ENCODE data around the gene PPP2R3A.

Gene PPP2R3A

DNA sequence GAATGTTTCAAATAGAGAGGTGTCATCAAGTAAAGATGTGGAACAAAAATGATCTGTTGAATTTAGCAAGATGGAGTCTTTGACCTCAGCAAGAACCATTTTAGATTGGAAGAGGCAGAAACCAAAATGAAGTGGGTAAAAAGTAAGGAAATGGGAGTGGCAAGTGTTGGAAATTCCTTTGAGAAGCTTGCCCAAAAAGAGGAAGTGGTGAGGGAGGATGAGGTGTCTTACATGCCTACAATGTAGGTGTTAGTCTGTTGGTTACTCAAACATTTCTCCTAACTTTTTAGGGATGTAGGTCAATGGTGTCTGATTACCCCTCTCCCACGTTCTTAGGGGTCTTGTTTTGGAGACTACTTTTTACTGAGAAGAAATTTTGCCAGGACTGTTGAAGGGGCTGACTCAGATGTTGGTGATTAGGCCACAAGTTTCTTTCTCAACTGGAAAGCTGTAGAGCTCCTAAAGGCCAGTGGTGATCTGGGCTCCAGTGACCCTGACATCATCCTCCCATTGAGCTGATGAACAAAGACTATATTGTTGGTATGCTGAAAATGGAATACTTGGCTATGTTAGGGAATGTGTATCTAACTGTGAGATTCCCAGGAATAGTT lies 5.1 kb downstream of the PPP2R3A start:
- DNase-seq: no peak

DNA sequence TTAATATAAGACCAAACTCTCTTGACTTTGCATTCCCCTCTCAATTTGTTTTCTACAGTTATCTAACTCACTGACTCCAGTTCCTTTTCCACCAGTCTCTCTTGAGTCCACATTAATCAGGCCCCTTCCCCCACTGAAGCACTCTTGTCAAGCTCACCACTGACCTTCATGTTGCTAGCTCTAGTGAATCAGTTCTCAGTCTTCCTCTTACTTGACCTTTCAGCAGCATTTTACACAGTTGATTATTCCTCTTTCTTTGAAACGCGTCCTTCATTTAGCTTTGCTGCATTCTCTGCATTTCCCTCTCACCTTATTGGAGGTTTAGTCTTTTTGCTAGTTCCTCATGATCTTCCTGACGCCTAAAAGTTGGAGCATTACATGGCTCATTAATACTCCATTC lies 8.3 kb downstream of the PPP2R3A start:
- no peak for DNase-seq

DNA sequence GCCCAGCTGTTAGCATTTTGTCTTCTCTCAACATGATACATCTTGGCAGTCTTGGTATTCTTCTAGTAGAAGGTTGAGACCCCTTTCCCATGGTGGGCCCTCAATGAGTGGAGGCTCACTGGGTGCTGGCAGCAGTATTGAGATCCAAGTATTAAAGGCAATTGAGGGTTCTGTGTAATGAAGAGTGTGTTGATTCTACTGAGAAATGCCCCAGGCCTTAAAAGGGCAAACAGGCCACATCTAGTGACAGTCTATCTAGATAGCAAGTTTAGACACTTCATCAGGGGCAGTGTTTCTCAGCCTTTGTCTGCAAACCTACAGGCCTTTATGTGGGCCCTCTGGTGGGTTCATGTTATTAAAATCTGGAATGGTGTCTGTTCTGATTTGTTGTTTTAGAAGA lies 9.5 kb downstream of the PPP2R3A start:
- no peak for DNase-seq

DNA sequence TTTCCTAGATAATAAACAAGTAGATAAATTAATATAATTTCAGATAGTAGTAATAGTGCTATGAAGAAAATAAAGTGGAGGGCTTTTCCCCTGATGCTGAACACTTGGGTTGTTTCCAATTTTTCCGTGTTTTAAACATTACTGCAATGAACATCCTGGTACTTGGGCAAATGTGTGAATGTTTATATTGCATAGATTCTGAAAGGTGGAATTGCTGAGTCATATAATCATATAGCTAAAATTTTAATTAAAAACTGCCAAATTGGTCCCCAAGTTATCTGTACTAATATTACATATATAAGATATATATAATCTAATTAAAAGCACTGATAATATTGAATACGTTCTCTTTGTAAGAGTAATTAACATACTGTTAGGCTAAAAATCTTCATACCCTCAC lies 10.0 kb downstream of the PPP2R3A start:
- DNase-seq: no peak

DNA sequence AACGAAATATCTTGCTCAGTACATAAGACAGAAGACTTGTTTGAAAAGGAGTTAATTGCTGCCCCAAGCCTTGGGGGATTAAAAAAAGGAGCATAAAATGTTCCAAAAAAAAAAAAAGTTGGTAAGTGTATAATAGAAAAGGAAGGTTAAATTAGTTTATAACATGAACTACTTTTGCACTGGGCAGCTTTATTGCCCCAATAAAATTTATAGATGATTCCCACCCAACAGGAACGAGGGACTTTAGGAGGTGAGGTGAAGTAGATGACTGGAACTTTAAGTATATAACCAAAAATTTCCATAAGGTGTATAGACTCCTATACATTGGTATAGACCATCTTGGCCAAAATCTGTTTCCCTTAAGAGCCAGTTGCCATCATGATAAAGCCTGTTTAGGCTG lies 14.8 kb downstream of the PPP2R3A start:
- no peak for DNase-seq

DNA sequence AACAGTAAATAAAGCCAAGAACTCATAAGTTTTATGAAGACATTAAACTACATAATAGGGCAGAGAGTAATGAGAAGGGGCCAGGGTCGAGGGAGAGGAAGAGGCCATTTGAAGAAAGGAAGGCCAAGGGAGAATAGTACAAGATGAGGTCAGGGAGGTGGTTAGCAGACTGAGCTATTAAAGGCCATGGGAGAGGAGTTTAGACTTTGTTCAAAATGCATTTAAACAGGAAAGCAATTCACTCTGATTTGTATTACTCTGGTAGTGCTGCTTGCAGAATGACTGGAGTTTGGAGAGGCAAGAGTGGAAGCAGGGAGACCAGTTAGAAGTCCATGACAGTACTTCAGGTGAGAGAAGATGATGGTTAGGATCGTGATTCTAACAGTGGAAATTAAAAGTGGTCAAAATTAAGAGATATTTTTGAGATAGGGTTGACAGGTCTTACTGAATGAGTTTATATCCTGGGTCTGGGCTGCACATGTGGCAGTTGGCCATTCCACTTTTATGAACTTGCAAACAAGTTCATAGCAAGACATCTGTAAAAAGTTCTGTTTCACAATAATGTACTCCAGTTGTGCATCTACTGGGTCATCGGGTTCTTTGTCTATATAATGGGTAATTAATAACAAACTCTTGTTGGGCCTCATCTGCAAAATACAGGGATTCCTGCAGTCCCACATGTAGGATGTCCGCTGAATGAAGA lies 16.3 kb downstream of the PPP2R3A start:
- no peak for DNase-seq

DNA sequence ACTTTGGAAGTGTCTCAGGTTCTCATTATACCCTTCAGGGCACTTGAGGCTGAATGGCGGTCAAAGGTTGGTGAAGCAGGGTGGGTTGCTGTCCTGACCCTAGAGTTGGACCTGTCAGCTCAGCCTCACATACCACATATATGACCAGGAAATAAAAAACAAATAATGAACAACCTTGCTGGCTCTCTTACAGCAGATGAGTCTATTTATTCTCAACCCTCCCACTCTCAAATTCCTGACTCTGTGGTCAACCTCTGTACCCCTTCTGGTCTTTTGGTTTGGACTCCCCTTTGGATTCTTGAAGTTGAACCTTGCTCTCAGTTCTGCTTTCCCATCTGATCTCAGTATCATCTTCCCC lies 16.9 kb downstream of the PPP2R3A start:
- DNase-seq: no peak

DNA sequence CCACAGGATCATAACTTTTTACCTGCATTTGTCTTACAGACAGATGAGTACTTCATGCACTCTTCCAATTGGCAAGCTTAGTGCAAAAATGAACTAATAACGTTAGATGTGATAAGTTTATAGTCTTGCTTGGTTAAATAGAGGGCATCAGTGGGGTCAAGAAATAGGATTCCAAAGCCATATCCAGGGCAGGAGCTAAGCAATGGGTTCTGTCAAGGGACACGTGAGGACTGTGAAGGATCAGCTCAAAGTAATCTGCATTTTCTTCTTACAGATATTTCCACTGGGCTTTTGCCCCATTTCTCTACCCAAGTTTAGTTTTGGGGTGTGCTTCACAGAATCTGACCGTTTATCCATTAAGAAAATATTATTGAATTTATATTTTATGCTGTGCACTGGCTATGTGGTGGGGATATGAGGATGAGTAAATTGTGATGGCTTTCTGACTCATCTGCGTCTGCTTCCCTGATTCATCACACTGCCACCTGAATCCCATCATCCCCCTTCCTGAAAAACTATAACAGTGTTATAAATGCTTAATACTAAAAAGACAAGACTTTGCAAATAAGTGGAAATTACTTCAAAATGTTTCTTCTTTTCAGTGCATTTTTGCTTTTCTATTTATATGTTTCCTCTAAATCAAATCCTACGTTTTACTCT lies 17.5 kb downstream of the PPP2R3A start:
- DNase-seq: peak; percentile 59

DNA sequence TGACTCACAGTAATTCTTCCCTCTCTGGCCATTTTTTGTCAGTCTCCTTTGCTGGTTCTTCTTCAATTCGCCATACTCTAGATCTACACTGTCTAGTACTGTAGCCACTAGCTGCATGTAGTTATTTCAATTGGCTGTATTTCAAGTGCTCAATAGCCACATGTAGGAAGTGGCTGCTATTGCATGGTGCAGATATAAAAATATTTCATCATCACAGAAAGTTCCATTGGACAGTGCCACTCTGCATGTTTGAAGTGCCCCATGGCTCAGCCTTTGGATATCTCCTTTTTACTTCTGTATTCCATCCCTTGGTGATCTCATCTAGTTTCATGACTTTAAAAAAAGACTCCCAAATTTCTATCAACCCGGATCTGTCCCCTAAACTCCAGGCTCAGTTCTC lies 22.1 kb downstream of the PPP2R3A start:
- no peak for DNase-seq

DNA sequence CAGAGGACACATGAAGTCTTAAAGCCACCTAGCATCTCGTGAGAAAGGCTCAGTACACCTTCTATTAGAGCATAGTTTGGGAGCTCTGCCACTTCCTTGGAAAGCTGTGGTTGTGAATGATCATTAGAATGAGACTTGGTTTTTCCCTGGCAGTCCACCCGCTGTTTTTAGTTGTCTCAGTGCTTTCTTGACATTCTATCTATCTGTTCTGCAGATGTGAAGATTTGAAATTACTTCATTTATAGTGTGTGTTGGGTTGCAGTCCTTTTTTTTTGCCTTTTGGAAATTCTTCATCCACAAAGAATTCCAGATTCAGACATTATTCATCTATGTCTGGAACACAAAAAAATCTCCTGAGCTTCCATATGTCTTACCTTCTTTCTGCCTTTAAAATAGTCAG lies 23.7 kb downstream of the PPP2R3A start:
- peak; percentile 74 for DNase-seq

DNA sequence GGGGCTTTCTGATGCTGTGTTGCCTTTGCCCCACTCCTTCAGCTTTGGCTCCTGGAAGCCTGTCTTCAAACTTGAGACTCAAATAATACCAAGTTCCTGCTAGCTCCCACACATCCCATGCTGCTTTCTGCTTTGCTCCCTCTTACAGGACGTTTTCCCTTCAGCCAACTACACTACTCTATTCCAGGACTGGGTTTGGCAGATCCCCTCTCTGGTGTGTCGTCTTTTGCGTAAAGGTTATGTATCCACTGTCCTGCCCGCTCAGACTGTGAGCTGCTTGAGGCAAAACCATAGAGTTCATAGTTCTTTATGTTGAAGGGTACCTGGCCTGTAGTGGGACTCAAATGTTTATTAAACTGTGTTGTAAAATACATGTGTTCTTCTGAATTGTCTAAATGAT lies 25.4 kb downstream of the PPP2R3A start:
- DNase-seq: no peak

DNA sequence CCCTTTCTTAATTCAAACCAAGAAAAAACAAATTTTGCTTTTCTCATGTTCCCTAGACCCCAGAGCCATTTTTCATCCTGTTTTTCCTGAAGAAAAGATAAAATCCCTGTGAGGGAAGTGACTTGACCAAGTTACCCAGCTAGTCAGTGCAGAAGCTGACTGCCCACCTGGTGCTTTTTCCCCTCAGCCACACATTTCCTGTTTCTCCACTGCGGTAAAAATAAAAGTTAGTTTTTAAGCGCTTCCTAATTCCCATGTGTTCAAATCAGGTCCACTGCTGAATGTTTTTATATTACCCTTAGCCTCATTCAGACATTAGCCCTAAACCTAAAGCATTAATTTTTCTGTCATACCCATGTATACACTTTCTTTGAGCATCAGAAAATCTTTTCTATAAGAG lies 26.1 kb downstream of the PPP2R3A start:
- DNase-seq: no peak

DNA sequence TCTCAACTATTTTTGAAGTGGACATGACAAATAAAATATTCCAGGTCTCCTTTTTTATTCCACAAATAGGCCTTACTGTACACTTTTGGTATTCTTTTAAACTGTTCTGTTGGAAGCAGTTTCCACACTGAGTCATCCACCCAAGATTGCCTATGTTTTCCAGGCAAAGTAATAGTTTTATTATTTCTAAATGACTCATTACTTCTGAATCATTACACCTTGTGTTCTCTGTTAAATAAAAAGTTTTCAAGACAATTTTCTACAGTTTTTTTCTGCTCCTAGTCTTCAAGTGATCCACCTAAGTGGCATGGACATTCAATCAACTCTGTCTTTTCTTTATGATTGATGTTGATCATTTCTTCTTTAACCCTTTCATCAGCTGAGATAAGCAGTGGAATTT lies 26.5 kb downstream of the PPP2R3A start:
- DNase-seq: peak; percentile 82

DNA sequence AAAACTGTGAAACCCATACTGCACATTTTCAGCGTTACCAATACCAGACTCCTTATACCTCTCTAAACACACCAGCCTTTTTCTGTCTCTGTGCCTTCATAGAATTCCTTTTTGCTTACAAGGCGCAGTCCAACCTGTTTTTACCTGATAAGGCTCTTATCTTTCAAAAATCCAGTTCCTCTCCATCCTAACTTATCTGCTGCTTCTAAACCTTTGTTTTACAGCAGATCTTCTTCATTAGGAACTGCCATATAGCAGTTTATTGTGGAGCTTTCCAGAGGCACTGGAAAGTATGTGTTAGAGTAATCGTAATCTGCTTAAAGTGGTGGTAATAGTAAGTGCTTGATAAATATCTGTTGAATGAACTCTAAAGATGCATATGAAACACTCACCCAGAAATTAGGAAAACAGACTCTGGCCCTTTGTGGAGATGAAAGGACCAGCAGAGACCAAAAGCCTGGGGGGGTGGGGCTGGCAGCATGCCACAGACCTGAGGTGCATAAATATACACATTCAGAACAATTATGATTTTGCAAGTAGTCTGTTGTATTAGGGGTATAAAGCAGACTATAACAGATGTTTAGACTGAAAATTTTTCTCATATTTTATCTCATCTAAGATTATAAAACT lies 29.3 kb downstream of the PPP2R3A start:
- DNase-seq: no peak

DNA sequence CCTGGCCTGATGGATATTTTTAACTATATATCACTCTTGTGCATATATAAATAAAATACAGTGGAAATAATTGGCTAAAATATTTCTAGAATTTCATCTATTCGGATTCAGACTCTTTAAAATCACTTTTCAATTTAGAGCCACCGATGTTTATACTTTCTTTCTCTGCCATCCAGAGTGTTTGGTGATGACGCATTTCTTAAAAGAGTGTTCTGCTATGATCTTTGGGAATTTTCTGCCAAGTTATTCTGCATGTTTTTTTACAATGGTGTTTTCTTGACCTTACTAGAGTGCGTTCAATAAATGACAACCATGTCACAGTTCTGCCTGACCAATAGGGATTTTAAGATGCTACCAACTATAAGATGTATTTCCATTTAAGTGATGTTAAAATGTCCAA lies 30.2 kb downstream of the PPP2R3A start:
- DNase-seq: no peak

DNA sequence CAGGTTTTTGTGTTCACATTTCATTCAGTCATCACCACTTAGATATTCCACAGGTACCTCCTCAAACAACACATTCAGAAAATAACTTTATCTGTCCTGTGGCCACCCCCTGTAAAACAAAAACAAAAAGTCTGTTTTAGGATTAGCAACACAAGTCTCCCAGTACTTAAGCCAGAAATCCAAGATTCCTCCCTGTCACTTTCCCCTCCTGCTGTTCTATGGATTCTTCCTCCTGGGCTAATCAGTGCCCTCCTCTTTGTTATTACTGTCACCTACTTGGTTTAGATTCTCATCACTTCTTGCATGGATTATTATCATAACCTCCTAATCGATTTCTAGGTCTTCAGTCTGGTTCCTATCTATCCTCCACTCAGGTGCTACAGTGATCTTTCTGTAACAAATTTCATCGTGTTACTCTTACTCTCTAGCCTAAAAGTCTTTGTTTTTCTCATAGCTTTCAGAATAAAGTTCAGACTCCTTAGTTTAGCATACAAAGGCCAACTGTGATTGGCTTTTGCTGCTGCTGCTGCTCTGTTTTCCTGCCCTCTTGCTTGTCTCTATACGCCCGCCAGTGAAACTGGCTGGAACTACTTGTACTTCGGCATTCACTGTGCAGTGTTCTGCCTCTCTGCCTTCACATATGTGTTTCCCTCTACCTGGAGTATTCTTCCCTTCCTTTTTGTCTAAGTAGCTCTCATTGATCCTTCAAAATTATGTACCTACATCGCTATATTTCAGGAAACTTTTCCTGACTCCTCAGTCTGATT lies 32.2 kb downstream of the PPP2R3A start:
- no peak for DNase-seq

DNA sequence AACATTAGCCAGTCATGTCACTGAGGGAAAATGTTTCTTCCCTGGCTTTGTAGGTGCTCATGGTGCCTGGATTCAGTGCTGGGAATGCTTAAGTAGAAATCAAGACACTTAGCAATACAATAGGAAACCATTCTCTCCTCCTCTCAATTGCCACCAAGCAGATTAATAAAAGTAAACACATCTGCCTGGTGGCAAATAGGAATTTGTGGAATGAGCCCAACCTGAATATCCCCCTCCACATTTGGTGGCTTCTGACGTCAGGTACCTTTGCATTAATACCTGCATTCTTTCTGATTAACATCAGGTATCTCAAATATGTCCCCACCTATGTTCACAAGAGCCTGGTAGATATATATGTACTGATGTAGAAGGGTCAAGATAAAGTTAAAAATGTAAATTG lies 42.7 kb downstream of the PPP2R3A start:
- no peak for DNase-seq

DNA sequence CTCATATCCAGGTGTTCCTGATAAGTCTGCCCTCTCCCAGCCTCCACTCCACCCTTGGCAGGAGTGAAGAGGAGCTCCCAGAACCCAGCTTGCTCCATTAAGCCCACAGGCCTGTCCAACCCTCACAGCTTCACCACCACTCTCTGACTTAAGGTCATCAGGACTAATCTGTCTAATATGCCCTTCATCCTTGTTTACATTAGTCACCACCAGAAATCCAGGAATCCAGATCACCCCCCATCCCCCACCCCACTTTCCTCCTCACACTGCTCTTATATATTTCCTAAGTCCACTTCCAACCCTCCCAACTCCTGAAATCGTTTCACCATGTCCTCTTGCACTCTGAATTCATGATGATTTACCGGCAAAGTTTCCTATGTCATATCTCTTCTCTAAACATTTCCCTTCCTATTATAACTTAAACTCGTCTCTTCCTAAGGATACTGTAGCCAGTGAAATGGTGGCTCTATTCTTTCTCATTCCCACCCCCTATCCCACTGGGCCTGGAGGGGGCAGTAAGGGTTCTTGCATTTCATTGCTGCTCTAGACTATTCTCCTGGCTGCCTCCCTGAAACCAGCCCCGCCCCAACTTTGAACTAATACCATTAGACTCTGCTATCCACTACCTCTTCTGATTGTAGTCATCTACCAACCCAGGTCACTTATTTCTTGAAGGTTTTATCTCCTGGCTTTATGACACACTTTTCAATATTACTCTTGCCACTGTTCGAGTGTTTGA lies 43.4 kb downstream of the PPP2R3A start:
- no peak for DNase-seq

DNA sequence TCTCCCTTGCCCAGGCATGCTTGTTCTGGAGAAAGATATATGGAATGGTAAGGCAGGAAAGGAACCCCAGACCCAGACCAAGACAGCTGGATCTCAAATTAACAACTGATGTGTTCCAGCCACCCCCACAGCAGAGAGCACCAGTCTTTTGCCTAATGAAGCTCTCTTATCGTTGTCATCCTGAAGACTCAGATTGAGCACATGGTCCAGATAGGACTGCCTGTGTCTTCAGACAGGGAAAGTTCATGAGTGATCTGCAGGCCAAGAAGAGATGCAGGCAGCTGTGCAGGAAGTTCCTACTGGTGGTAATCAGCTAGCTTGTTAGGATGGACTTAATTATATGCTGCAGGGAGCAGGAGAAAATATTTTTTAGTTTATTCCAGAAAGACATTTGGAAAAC lies 53.3 kb downstream of the PPP2R3A start:
- peak; percentile 57 for DNase-seq

DNA sequence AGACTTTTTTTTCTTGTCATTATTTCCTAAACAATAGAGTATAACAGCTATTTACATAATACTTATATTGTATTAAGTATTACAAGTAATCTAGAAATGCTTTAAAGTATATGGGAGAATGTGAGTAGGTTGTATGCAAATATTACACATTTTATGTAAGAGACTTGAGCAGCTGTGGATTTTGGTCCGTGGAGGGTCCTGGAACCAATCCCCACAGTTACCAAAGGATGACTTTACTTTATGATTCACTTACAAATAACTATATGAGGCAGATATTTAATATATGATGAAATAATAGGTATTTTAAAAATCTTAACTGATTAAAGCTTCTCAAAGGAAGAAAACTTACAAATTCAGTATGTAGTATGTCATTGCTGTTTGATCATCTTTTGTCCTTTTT lies 56.3 kb downstream of the PPP2R3A start:
- peak; percentile 38 for DNase-seq

DNA sequence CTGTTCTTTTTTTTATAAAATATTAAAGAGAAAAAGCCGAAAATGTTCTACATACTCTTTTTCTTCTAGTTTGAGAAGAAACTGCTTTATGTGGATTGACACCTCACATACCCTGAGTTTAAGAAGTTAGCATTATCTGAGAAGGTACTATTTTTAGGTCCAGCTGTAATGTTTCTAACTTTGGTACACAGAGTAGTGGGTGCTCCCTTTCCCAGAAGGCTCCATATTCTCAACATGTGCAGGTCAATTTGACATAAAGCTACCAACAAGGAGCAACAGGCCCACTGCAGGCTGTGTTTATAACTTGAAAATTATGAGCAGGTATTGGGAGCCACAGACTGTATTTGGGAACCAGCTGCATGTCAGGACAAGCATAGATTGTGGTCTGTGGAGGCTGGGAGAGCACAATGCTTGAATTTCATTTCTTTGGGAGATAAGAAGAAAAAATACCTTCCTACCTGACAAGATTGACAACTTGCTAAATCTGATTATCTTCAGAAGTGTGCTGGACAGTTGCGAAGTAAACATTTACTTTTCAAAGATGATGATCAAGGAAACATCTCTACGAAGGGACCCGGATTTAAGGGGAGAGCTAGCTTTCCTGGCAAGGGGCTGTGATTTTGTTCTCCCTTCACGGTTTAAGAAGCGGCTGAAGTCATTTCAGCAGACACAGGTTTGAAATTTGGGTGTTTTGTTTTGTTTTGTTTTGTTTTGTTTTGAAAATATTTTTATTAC lies 57.2 kb downstream of the PPP2R3A start:
- no peak for DNase-seq

Measured in fibroblast of skin of right quadriceps (primary cell).